Ascending aorta (tissue), 2 donors: ENCODE data around the gene SMKR1. TPM values are rescaled to one million over a fixed set of nuclear protein-coding genes. Genes with fewer than 3 reads are reported as not detected.

Experiments
- DNase-seq, 2 donors: peaks; one replicate each; pipeline ENCODE4 v3.0.0-alpha.2; 2019; ENCODE audit warnings: low spot score in 2 of 2
- H3K27ac ChIP-seq, 2 donors: fragments of 200-600 bp; sonication (generic); one replicate each; pipeline ENCODE4 v1.5.1; 2016 to 2017; ENCODE audit warnings: mild to moderate bottlenecking in 1 of 2
- H3K27me3 ChIP-seq: fragments of 200-600 bp; sonication (generic); one replicate; pipeline ENCODE4 v1.5.1; 2017
- H3K36me3 ChIP-seq, 2 donors: fragments of 200-600 bp; sonication (generic); one replicate each; pipeline ENCODE4 v1.5.1; 2016
- H3K4me1 ChIP-seq, 2 donors: fragments of 200-600 bp; sonication (generic); one replicate each; pipeline ENCODE4 v1.5.1; 2016 to 2017; ENCODE audit warnings: mild to moderate bottlenecking in 1 of 2
- H3K4me3 ChIP-seq, 2 donors: fragments of 200-600 bp; sonication (generic); one replicate each; pipeline ENCODE4 v1.5.1; 2016 to 2017; ENCODE audit warnings: mild to moderate bottlenecking in 1 of 2
- H3K9me3 ChIP-seq, 2 donors: fragments of 200-600 bp; sonication (generic); one replicate each; pipeline ENCODE4 v1.5.1; 2016
- CTCF ChIP-seq, 3 experiments: fragments of 200-600 bp in 2 of 3; fragments of 450-650 bp in 1 of 3; sonication (generic) in 2 of 3; IDR thresholded peaks; one replicate each; pipeline ENCODE4 v1.5.1; 2016 to 2019; ENCODE audit warnings: antibody characterized with exemption in 3 of 3, mild to moderate bottlenecking in 1 of 3, moderate library complexity in 1 of 3
- intact Hi-C: fragments of 100-400 bp; cut with DNase I; formaldehyde crosslinking; loops from one replicate; pipeline ENCODE4 v1.15.1; 2023
- total RNA-seq: library from RNA; depleted of rRNA; stranded (reverse); fragments of >200 nt; gene quantifications from one replicate; pipeline ENCODE4 v1.1.0, GENCODE V29; 2016

SMKR1 gene
- total RNA-seq, 1 donor from 2014 or later = not detected

GRCh38 chr7:129493555-129493954, 8.8 kb upstream of the SMKR1 start:
- intact Hi-C loops = no loop called here
- Histone ChIP-seq H3K4me3 (no peak overlapping the region), H3K4me1 (no peaks in the 10 kb centered on the region), H3K9me3 (no peaks in the 10 kb centered on the region), H3K27ac (no peak overlapping the region), H3K27me3 (no peaks in the 10 kb centered on the region), H3K36me3 (no peaks in the 10 kb centered on the region)
- TF ChIP-seq CTCF (IDR thresholded peaks at IDR 0.05) = no peak
- no peak for DNase-seq

GRCh38 chr7:129494041-129494440, 8.3 kb upstream of the SMKR1 start:
- DNase-seq = no peak
- H3K27me3 ChIP-seq = no peaks in the 10 kb centered on the region
- H3K4me3 ChIP-seq = no peak overlapping the region
- TF ChIP-seq CTCF (IDR thresholded peaks at IDR 0.05) = no peak
- no peaks in the 10 kb centered on the region for H3K9me3 ChIP-seq
- H3K27ac ChIP-seq = no peak overlapping the region
- no peaks in the 10 kb centered on the region for H3K36me3 ChIP-seq
- no peaks in the 10 kb centered on the region for H3K4me1 ChIP-seq
- intact Hi-C loops = no loop called here

GRCh38 chr7:129495987-129496386, 6.3 kb upstream of the SMKR1 start:
- Histone ChIP-seq H3K27ac (no peak overlapping the region), H3K9me3 (no peaks in the 10 kb centered on the region), H3K27me3 (no peaks in the 10 kb centered on the region), H3K4me1 (no peaks in the 10 kb centered on the region), H3K4me3 (no peak overlapping the region), H3K36me3 (no peaks in the 10 kb centered on the region)
- DNase-seq = no peak
- intact Hi-C loops = no loop called here
- no peak for TF ChIP-seq CTCF (IDR thresholded peaks at IDR 0.05)

- intact Hi-C loops = no loop called here
- Histone ChIP-seq H3K4me1 (no peaks in the 10 kb centered on the region), H3K9me3 (no peaks in the 10 kb centered on the region), H3K36me3 (no peaks in the 10 kb centered on the region), H3K27ac (no peak overlapping the region), H3K27me3 (no peaks in the 10 kb centered on the region), H3K4me3 (no peak overlapping the region)
- no peak for DNase-seq
- TF ChIP-seq CTCF (IDR thresholded peaks at IDR 0.05) = no peak
Observed at GRCh38 chr7:129496653-129497052, 5.7 kb upstream of the SMKR1 start.

GRCh38 chr7:129497156-129497555, 5.2 kb upstream of the SMKR1 start:
- intact Hi-C loops = no loop called here
- Histone ChIP-seq H3K36me3 (no peaks in the 10 kb centered on the region), H3K9me3 (no peaks in the 10 kb centered on the region), H3K27ac (no peak overlapping the region), H3K4me1 (no peaks in the 10 kb centered on the region), H3K27me3 (no peaks in the 10 kb centered on the region), H3K4me3 (no peak overlapping the region)
- DNase-seq = no peak
- no peak for TF ChIP-seq CTCF (IDR thresholded peaks at IDR 0.05)

GRCh38 chr7:129498021-129498420, 4.3 kb upstream of the SMKR1 start:
- DNase-seq = no peak

More at GRCh38 chr7:129498021-129498420, 4.3 kb upstream of the SMKR1 start:
- H3K27me3 ChIP-seq = no peaks in the 10 kb centered on the region
- no peak overlapping the region for H3K27ac ChIP-seq
- no peaks in the 10 kb centered on the region for H3K9me3 ChIP-seq
- intact Hi-C loops = no loop called here
- no peak for TF ChIP-seq CTCF (IDR thresholded peaks at IDR 0.05)
- no peaks in the 10 kb centered on the region for H3K36me3 ChIP-seq
- no peak overlapping the region for H3K4me3 ChIP-seq
- H3K4me1 ChIP-seq = peaks cover 0 to 6% of the 10 kb centered on the region in 2 donors
